ENCODE data around the gene MC1R. TPM values are rescaled to one million over a fixed set of nuclear protein-coding genes. Genes with fewer than 3 reads are reported as not detected.

MC1R gene
- total RNA-seq, 1 experiment from 2014 or later = 16.9 TPM

GRCh38 chr16:89936034-89936433, 17.4 kb downstream of the MC1R start:
- Mint-ChIP-seq H3K27ac (ENCODE audit: unreplicated experiment) (no peak overlapping the region), H3K9me3 (ENCODE audit: low read depth, unreplicated experiment) (no peaks in the 10 kb centered on the region), H3K4me3 (ENCODE audit: low read depth, unreplicated experiment) (no peak overlapping the region), H3K4me1 (ENCODE audit: low read depth, unreplicated experiment) (peaks cover 10% of the 10 kb centered on the region), H3K27me3 (ENCODE audit: unreplicated experiment) (no peaks in the 10 kb centered on the region), H3K36me3 (ENCODE audit: insufficient read depth, unreplicated experiment) (peaks cover 25% of the 10 kb centered on the region)
- no peak for TF ChIP-seq CTCF (IDR thresholded peaks at IDR 0.05; ENCODE audit: unreplicated experiment)
- intact Hi-C loops (cut with micrococcal nuclease; ENCODE audit: unreplicated experiment) = no loop called here
- no peak for DNase-seq
- CTCF ChIA-PET = interaction anchor here (0.6 kb wide), 1 partner anchor 62 kb away, joined by 3 read pairs; no protein-coding TSS in a partner anchor
- BruUV-seq (replicated peaks) = no TSS peak

GRCh38 chr16:89936508-89936907, 17.8 kb downstream of the MC1R start:
- H3K4me1 Mint-ChIP-seq (ENCODE audit: low read depth, unreplicated experiment) = peaks cover 10% of the 10 kb centered on the region
- no peak for DNase-seq
- CTCF ChIA-PET = no interaction called here
- intact Hi-C loops (cut with micrococcal nuclease; ENCODE audit: unreplicated experiment) = no loop called here
- H3K27me3 Mint-ChIP-seq (ENCODE audit: unreplicated experiment) = no peaks in the 10 kb centered on the region
- BruUV-seq (replicated peaks) = no TSS peak
- no peak for TF ChIP-seq CTCF (IDR thresholded peaks at IDR 0.05; ENCODE audit: unreplicated experiment)
- H3K4me3 Mint-ChIP-seq (ENCODE audit: low read depth, unreplicated experiment) = no peak overlapping the region
- H3K9me3 Mint-ChIP-seq (ENCODE audit: low read depth, unreplicated experiment) = no peaks in the 10 kb centered on the region
- H3K27ac Mint-ChIP-seq (ENCODE audit: unreplicated experiment) = no peak overlapping the region
- peaks cover 21% of the 10 kb centered on the region for H3K36me3 Mint-ChIP-seq (ENCODE audit: insufficient read depth, unreplicated experiment)

GRCh38 chr16:89936981-89937380, 18.3 kb downstream of the MC1R start:
- Mint-ChIP-seq H3K9me3 (ENCODE audit: low read depth, unreplicated experiment) (no peaks in the 10 kb centered on the region), H3K4me3 (ENCODE audit: low read depth, unreplicated experiment) (no peak overlapping the region), H3K27ac (ENCODE audit: unreplicated experiment) (no peak overlapping the region), H3K36me3 (ENCODE audit: insufficient read depth, unreplicated experiment) (peaks cover 21% of the 10 kb centered on the region), H3K4me1 (ENCODE audit: low read depth, unreplicated experiment) (peaks cover 10% of the 10 kb centered on the region), H3K27me3 (ENCODE audit: unreplicated experiment) (no peaks in the 10 kb centered on the region)
- TF ChIP-seq CTCF (IDR thresholded peaks at IDR 0.05; ENCODE audit: unreplicated experiment) = no peak
- CTCF ChIA-PET = no interaction called here
- intact Hi-C loops (cut with micrococcal nuclease; ENCODE audit: unreplicated experiment) = no loop called here
- BruUV-seq (replicated peaks) = no TSS peak
- no peak for DNase-seq

- CTCF ChIA-PET = interaction anchor here (0.6 kb wide), 1 partner anchor 255 kb away, joined by 5 read pairs; no protein-coding TSS in a partner anchor
- no peaks in the 10 kb centered on the region for H3K27me3 Mint-ChIP-seq (ENCODE audit: unreplicated experiment)
- H3K9me3 Mint-ChIP-seq (ENCODE audit: low read depth, unreplicated experiment) = no peaks in the 10 kb centered on the region
- no peak for DNase-seq
- TF ChIP-seq CTCF (IDR thresholded peaks at IDR 0.05; ENCODE audit: unreplicated experiment) = no peak
- peaks cover 14% of the 10 kb centered on the region for H3K36me3 Mint-ChIP-seq (ENCODE audit: insufficient read depth, unreplicated experiment)
- no TSS peak for BruUV-seq (replicated peaks)
- no peak overlapping the region for H3K27ac Mint-ChIP-seq (ENCODE audit: unreplicated experiment)
- H3K4me1 Mint-ChIP-seq (ENCODE audit: low read depth, unreplicated experiment) = peaks cover 10% of the 10 kb centered on the region
- no peak overlapping the region for H3K4me3 Mint-ChIP-seq (ENCODE audit: low read depth, unreplicated experiment)
- intact Hi-C loops (cut with micrococcal nuclease; ENCODE audit: unreplicated experiment) = no loop called here
Observed at GRCh38 chr16:89938175-89938885, 19.7 kb downstream of the MC1R start.
